CD4-positive, alpha-beta T cell (primary cell): ENCODE results near the gene SLAMF9. TPM values are rescaled to one million over a fixed set of nuclear protein-coding genes. Genes with fewer than 3 reads are reported as not detected.

Source experiments
- ATAC-seq: fragments of 200-7000 bp; cut with Tn5 transposase; one replicate; pipeline ENCODE4 v1.10.0; 2022; ENCODE audit warnings: mild to moderate bottlenecking; ENCODE audit not compliant: poor library complexity
- CTCF ChIA-PET: fragments of 350-600 bp; sonication (Branson Sonifier 250); formaldehyde crosslinking; loops from one replicate; lab custom pipeline; 2021; ENCODE audit warnings: antibody characterized with exemption, inconsistent platforms; lab: Charles Lee
- POLR2A ChIA-PET: fragments of 350-600 bp; sonication (Branson Sonifier 250); formaldehyde crosslinking; loops from one replicate; lab custom pipeline; 2021; ENCODE audit warnings: antibody characterized with exemption, inconsistent platforms; lab: Charles Lee
- DNase-seq, 14 experiments: peaks; one replicate each; pipeline ENCODE4 v3.0.0-alpha.2; 2013 to 2020; ENCODE audit warnings: mixed read lengths in 2 of 14
- H3K27ac ChIP-seq, 2 donors: one replicate each; pipeline versions ENCODE4 v1.5.1 to v1.7.0; 2013; ENCODE audit warnings: low read length in 2 of 2, low read depth in 1 of 2, mild to moderate bottlenecking in 1 of 2
- H3K27me3 ChIP-seq, 2 experiments: 1 replicate in 1 of 2; 2 replicates in 1 of 2; pipeline versions ENCODE4 v1.6.1 to v1.7.0; 2013; ENCODE audit warnings: low read length in 2 of 2, control low read depth in 1 of 2, mild to moderate bottlenecking in 1 of 2, moderate library complexity in 1 of 2; ENCODE audit not compliant: insufficient read depth in 2 of 2, control insufficient read depth in 1 of 2
- H3K36me3 ChIP-seq: one replicate; pipeline ENCODE4 v1.6.1; 2013; ENCODE audit warnings: low read length, control low read depth; ENCODE audit not compliant: insufficient read depth
- H3K4me1 ChIP-seq: one replicate; pipeline ENCODE4 v1.6.1; 2013; ENCODE audit warnings: low read length, control low read depth; ENCODE audit not compliant: insufficient read depth
- H3K4me3 ChIP-seq: one replicate; pipeline ENCODE4 v1.5.1; 2013; ENCODE audit warnings: mild to moderate bottlenecking, low read length, moderate library complexity
- H3K9me3 ChIP-seq, 2 experiments: 1 replicate in 1 of 2; 2 replicates in 1 of 2; pipeline versions ENCODE4 v1.6.1 to v1.7.0; 2013; ENCODE audit warnings: low read length in 2 of 2, mild to moderate bottlenecking in 2 of 2, control low read depth in 1 of 2, moderate library complexity in 1 of 2; ENCODE audit not compliant: control insufficient read depth in 1 of 2, insufficient read depth in 1 of 2
- H3K27ac Mint-ChIP-seq: one replicate; pipeline ENCODE4 v1.8.0; 2020; ENCODE audit warnings: mixed read lengths
- H3K27me3 Mint-ChIP-seq: one replicate; pipeline ENCODE4 v1.8.0; 2021; ENCODE audit warnings: mixed read lengths
- H3K36me3 Mint-ChIP-seq: one replicate; pipeline ENCODE4 v1.8.0; 2021; ENCODE audit warnings: low read depth, mixed read lengths
- H3K4me1 Mint-ChIP-seq: one replicate; pipeline ENCODE4 v1.8.0; 2021; ENCODE audit warnings: low read depth, mixed read lengths
- H3K4me3 Mint-ChIP-seq: one replicate; pipeline ENCODE4 v1.8.0; 2020; ENCODE audit warnings: mild to moderate bottlenecking, mixed read lengths
- H3K9me3 Mint-ChIP-seq: one replicate; pipeline ENCODE4 v1.8.0; 2020; ENCODE audit warnings: mixed read lengths
- CTCF ChIP-seq: fragments of 200-600 bp; IDR thresholded peaks from one replicate; pipeline ENCODE4 v1.8.0; 2022; ENCODE audit warnings: antibody characterized with exemption, mild to moderate bottlenecking
- intact Hi-C, 2 experiments: fragments of 100-400 bp; cut with DNase I in 1 of 2; cut with micrococcal nuclease in 1 of 2; formaldehyde crosslinking; loops; one replicate each; pipeline versions ENCODE4 v1.15.1 to v1.9.0; 2023 to 2025; cut with DNase I, micrococcal nuclease
- total RNA-seq, 174 experiments: library from RNA in 2 of 174; stranded (reverse) in 2 of 174; gene quantifications; one replicate each; pipeline ENCODE4 v1.2.3 and lab custom pipeline; 2021 to 2026

SLAMF9 gene
- total RNA-seq, 2 experiments from 2014 or later, result not detected

- no peak overlapping the region for H3K4me3 ChIP-seq
- Mint-ChIP-seq H3K27ac (no peak overlapping the region), H3K36me3 (no peaks in the 10 kb centered on the region), H3K9me3 (no peaks in the 10 kb centered on the region), H3K4me3 (no peak overlapping the region), H3K4me1 (no peaks in the 10 kb centered on the region), H3K27me3 (peaks cover 45% of the 10 kb centered on the region)
- DNase-seq (no peak), ATAC-seq (no peak)
- H3K27ac ChIP-seq, result no peak overlapping the region
- no peaks in the 10 kb centered on the region for H3K9me3 ChIP-seq
- no peaks in the 10 kb centered on the region for H3K36me3 ChIP-seq
- H3K27me3 ChIP-seq, result peaks cover 17 to 33% of the 10 kb centered on the region in 2 experiments
- POLR2A ChIA-PET, result no interaction called here
- TF ChIP-seq CTCF, result no peak
- intact Hi-C loops, result no loop called here
- no peaks in the 10 kb centered on the region for H3K4me1 ChIP-seq
- CTCF ChIA-PET, result no interaction called here
Observed at GRCh38 chr1:159978107-159978398, 24.0 kb upstream of the SLAMF9 start.

DNA sequence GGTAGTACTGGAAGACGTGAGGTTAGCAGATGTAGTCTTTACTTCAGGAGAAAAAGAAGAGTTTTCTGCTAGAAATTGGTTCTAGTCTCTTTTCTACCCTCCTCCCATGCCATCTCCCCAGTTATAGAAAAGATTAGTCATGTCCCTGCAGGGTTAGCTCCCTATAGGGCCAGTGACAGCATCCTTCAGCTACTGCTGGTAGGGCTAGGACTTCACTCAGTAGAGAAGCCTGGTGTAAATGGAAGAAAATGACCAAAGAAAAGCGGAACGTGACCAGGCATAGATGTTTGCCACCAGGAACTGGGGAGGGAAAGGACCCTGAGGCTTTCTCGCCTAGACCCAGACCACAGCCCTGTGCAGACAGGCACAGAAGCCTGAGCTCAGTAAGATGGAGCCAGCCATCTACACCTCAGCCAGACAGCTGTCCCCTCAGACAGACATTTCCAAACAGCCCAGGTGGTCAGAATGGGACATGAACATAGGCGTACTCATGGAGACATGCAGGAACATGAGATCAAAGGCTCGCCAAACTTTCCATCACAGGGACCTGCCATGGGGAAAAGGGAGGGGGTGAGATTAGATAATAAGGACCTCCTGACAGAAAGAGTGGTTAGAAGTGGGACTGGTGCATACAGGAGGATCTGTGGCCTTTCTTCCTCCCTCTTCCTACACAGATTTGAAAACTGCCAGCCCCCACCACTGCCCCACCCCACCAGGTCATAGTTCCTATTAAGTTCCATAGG, 23.5 kb upstream of the SLAMF9 start:
- Histone ChIP-seq H3K27me3 (peaks cover 17 to 33% of the 10 kb centered on the region in 2 experiments), H3K36me3 (no peaks in the 10 kb centered on the region), H3K4me1 (no peaks in the 10 kb centered on the region), H3K9me3 (no peaks in the 10 kb centered on the region), H3K27ac (no peak overlapping the region), H3K4me3 (no peak overlapping the region)
- Mint-ChIP-seq H3K36me3 (no peaks in the 10 kb centered on the region), H3K9me3 (no peaks in the 10 kb centered on the region), H3K4me3 (no peak overlapping the region), H3K27ac (no peak overlapping the region), H3K4me1 (no peaks in the 10 kb centered on the region), H3K27me3 (peaks cover 44% of the 10 kb centered on the region)
- TF ChIP-seq CTCF, result no peak
- DNase-seq, result no peak
- POLR2A ChIA-PET, result no interaction called here
- ATAC-seq, result no peak
- intact Hi-C loops, result no loop called here
- CTCF ChIA-PET, result no interaction called here

DNA sequence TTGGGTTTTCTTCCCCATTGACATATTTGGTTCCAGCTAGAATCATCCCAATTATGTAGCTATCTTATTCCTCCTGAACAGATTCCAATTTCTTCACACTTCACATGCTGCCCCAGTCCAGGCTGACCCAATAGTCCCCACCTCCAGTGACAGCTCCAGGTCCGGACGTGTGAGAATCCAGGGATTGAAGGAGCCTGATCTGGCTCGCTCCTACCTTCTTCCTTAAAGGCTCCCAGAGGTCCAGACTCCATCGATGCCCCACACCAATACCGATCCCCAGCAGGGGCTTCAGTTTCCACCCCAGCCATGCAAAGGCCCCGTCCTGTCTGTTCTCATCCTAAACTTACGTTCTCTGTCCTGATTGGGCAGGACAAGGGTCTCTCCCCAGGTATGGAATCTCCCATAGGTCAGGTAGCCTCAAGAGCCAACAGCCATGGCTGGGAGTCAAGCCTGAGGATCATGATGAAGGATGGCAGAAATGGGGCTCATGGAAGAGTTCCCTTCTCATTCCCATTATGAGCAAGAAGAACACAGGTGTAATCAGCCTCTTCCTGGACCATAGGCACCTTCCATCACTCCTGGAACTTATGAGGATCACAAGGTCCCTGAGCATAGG, 20.4 kb upstream of the SLAMF9 start:
- H3K4me1 Mint-ChIP-seq, result no peaks in the 10 kb centered on the region
- DNase-seq, result no peak
- POLR2A ChIA-PET, result no interaction called here
- ATAC-seq, result no peak
- no peaks in the 10 kb centered on the region for H3K36me3 Mint-ChIP-seq
- H3K36me3 ChIP-seq, result no peaks in the 10 kb centered on the region
- H3K27ac Mint-ChIP-seq, result no peak overlapping the region
- CTCF ChIA-PET, result no interaction called here
- peaks cover 39% of the 10 kb centered on the region for H3K27me3 Mint-ChIP-seq
- H3K4me3 Mint-ChIP-seq, result no peak overlapping the region
- no peak for TF ChIP-seq CTCF
- H3K9me3 ChIP-seq, result no peaks in the 10 kb centered on the region
- no peaks in the 10 kb centered on the region for H3K4me1 ChIP-seq
- intact Hi-C loops, result no loop called here
- no peaks in the 10 kb centered on the region for H3K9me3 Mint-ChIP-seq
- H3K27me3 ChIP-seq, result peaks cover 14 to 33% of the 10 kb centered on the region in 2 experiments
- no peak overlapping the region for H3K27ac ChIP-seq
- no peak overlapping the region for H3K4me3 ChIP-seq
